OCI-LY3 (cell line): Measurements from ENCODE around the gene ENDOU.

Source experiments
- EZH2phosphoT487 ChIP-seq: fragments of 200-600 bp; shearing (Covaris generic); IDR thresholded peaks from 2 replicates; pipeline ENCODE4 v1.6.1; 2018; ENCODE audit warnings: antibody characterized with exemption, mixed run types, low read depth
- TF ChIP-seq, protein P1 (sequence below): fragments of 200-600, 300-600 bp; sonication (generic); IDR thresholded peaks from 2 replicates; pipeline ENCODE4 v1.5.1; 2014; ENCODE audit warnings: antibody characterized with exemption, low read length, low read depth

- TF ChIP-seq EZH2phosphoT487, result no peak
- TF ChIP-seq, protein P1, sequence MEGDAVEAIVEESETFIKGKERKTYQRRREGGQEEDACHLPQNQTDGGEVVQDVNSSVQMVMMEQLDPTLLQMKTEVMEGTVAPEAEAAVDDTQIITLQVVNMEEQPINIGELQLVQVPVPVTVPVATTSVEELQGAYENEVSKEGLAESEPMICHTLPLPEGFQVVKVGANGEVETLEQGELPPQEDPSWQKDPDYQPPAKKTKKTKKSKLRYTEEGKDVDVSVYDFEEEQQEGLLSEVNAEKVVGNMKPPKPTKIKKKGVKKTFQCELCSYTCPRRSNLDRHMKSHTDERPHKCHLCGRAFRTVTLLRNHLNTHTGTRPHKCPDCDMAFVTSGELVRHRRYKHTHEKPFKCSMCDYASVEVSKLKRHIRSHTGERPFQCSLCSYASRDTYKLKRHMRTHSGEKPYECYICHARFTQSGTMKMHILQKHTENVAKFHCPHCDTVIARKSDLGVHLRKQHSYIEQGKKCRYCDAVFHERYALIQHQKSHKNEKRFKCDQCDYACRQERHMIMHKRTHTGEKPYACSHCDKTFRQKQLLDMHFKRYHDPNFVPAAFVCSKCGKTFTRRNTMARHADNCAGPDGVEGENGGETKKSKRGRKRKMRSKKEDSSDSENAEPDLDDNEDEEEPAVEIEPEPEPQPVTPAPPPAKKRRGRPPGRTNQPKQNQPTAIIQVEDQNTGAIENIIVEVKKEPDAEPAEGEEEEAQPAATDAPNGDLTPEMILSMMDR, result no peak
Observed at GRCh38 chr12:47747126-47747525, 21.8 kb upstream of the ENDOU start.
